ENCODE data around the gene LIMCH1. TPM values are rescaled to one million over a fixed set of nuclear protein-coding genes. Genes with fewer than 3 reads are reported as not detected.

LIMCH1 gene
- total RNA-seq, 2 donors from 2014 or later: 3.1 to 5.8 TPM

GRCh38 chr4:41538887-41539498 lies 1.0 kb downstream of the LIMCH1 start:
- Mint-ChIP-seq H3K4me3 (no peak overlapping the region), H3K9me3 (no peaks in the 10 kb centered on the region), H3K27me3 (ENCODE audit: insufficient read depth) (peaks cover 9% of the 10 kb centered on the region), H3K4me1 (peaks cover 23% of the 10 kb centered on the region), H3K27ac (no peak overlapping the region), H3K36me3 (ENCODE audit: low read depth) (no peaks in the 10 kb centered on the region)
- Histone ChIP-seq H3K4me1 (ENCODE audit: control insufficient read depth, insufficient read depth, low read length) (peaks cover 8% of the 10 kb centered on the region), H3K27me3 (ENCODE audit: control insufficient read depth, insufficient read depth, low read length, poor library complexity, severe bottlenecking) (no peaks in the 10 kb centered on the region), H3K4me3 (ENCODE audit: low read length) (no peak overlapping the region), H3K9me3 (ENCODE audit: control insufficient read depth, low read length) (no peaks in the 10 kb centered on the region), H3K27ac (ENCODE audit: low read depth, low read length) (no peak overlapping the region), H3K36me3 (ENCODE audit: control insufficient read depth, insufficient read depth, low read length) (no peaks in the 10 kb centered on the region), H3K9ac (ENCODE audit: extremely low read depth, low read length, poor library complexity, severe bottlenecking) (no peak overlapping the region)
- no peak for DNase-seq
- no peak for TF ChIP-seq CTCF (conservative IDR thresholded peaks at IDR 0.05)
- 91 to 97% methylated on average over 9 to 12 of the region's 12 CpGs for WGBS, 2 experiments (ENCODE audit: insufficient coverage in 1 of 2, insufficient read length in 1 of 2)

GRCh38 chr4:41539711-41540110 lies 1.8 kb downstream of the LIMCH1 start:
- no peak overlapping the region for H3K4me3 Mint-ChIP-seq
- peaks cover 8% of the 10 kb centered on the region for H3K4me1 ChIP-seq (ENCODE audit: control insufficient read depth, insufficient read depth, low read length)
- H3K27me3 ChIP-seq (ENCODE audit: control insufficient read depth, insufficient read depth, low read length, poor library complexity, severe bottlenecking): no peaks in the 10 kb centered on the region
- no peaks in the 10 kb centered on the region for H3K36me3 Mint-ChIP-seq (ENCODE audit: low read depth)
- no peak for TF ChIP-seq CTCF (conservative IDR thresholded peaks at IDR 0.05)
- H3K27me3 Mint-ChIP-seq (ENCODE audit: insufficient read depth): peaks cover 9% of the 10 kb centered on the region
- H3K36me3 ChIP-seq (ENCODE audit: control insufficient read depth, insufficient read depth, low read length): no peaks in the 10 kb centered on the region
- no peak overlapping the region for H3K27ac ChIP-seq (ENCODE audit: low read depth, low read length)
- H3K9me3 ChIP-seq (ENCODE audit: control insufficient read depth, low read length): no peaks in the 10 kb centered on the region
- H3K4me1 Mint-ChIP-seq: peaks cover 23% of the 10 kb centered on the region
- no peak overlapping the region for H3K4me3 ChIP-seq (ENCODE audit: low read length)
- DNase-seq: no peak
- no peak overlapping the region for H3K9ac ChIP-seq (ENCODE audit: extremely low read depth, low read length, poor library complexity, severe bottlenecking)
- no peak overlapping the region for H3K27ac Mint-ChIP-seq
- no peaks in the 10 kb centered on the region for H3K9me3 Mint-ChIP-seq

- H3K27ac Mint-ChIP-seq: no peak overlapping the region
- Histone ChIP-seq H3K27ac (ENCODE audit: low read depth, low read length) (no peak overlapping the region), H3K9me3 (ENCODE audit: control insufficient read depth, low read length) (no peaks in the 10 kb centered on the region), H3K9ac (ENCODE audit: extremely low read depth, low read length, poor library complexity, severe bottlenecking) (no peak overlapping the region), H3K4me1 (ENCODE audit: control insufficient read depth, insufficient read depth, low read length) (peaks cover 8% of the 10 kb centered on the region), H3K36me3 (ENCODE audit: control insufficient read depth, insufficient read depth, low read length) (no peaks in the 10 kb centered on the region), H3K27me3 (ENCODE audit: control insufficient read depth, insufficient read depth, low read length, poor library complexity, severe bottlenecking) (no peaks in the 10 kb centered on the region), H3K4me3 (ENCODE audit: low read length) (no peak overlapping the region)
- no peaks in the 10 kb centered on the region for H3K9me3 Mint-ChIP-seq
- H3K27me3 Mint-ChIP-seq (ENCODE audit: insufficient read depth): peaks cover 9% of the 10 kb centered on the region
- H3K36me3 Mint-ChIP-seq (ENCODE audit: low read depth): no peaks in the 10 kb centered on the region
- peaks cover 24% of the 10 kb centered on the region for H3K4me1 Mint-ChIP-seq
- no peak for DNase-seq
- TF ChIP-seq CTCF (conservative IDR thresholded peaks at IDR 0.05): no peak
- WGBS, 2 experiments (ENCODE audit: insufficient coverage in 1 of 2, insufficient read length in 1 of 2): 93 to 96% methylated on average over 5 of the region's 5 CpGs
- H3K4me3 Mint-ChIP-seq: no peak overlapping the region
These were observed 2.7 kb downstream of the LIMCH1 start for GRCh38 chr4:41540687-41541086.
